ENCODE measurements around the gene TDRD9.

Gene TDRD9

GRCh38 chr14:104066719-104067295 lies 138.6 kb downstream of the TDRD9 start:
- DNase-seq (ENCODE audit: low read depth in 2 of 2) = no peak

- no peak for DNase-seq (ENCODE audit: low read depth in 2 of 2)
Observed at GRCh38 chr14:104069541-104069940, 141.3 kb downstream of the TDRD9 start.

GRCh38 chr14:104072586-104072985 lies 144.3 kb downstream of the TDRD9 start:
- no peak for DNase-seq (ENCODE audit: low read depth in 2 of 2)

GRCh38 chr14:104073764-104074163 lies 145.5 kb downstream of the TDRD9 start:
- no peak for DNase-seq (ENCODE audit: low read depth in 2 of 2)

- DNase-seq (ENCODE audit: low read depth in 2 of 2) = no peak
Observed at GRCh38 chr14:104075530-104076151, 147.4 kb downstream of the TDRD9 start.

GRCh38 chr14:104076743-104077142 lies 148.5 kb downstream of the TDRD9 start:
- DNase-seq (ENCODE audit: low read depth in 2 of 2) = no peak

- peak; percentile 72 to 74 for DNase-seq (ENCODE audit: low read depth in 2 of 2)
Observed at GRCh38 chr14:104078031-104078455, 149.8 kb downstream of the TDRD9 start.

GRCh38 chr14:104080376-104081260 lies 152.4 kb downstream of the TDRD9 start:
- DNase-seq (ENCODE audit: low read depth in 2 of 2) = no peak

- DNase-seq (ENCODE audit: low read depth in 2 of 2) = no peak
Observed at GRCh38 chr14:104081261-104081835, 153.1 kb downstream of the TDRD9 start.

- DNase-seq (ENCODE audit: low read depth in 2 of 2) = no peak
Observed at GRCh38 chr14:104081951-104082464, 153.8 kb downstream of the TDRD9 start.

- no peak for DNase-seq (ENCODE audit: low read depth in 2 of 2)
Observed at GRCh38 chr14:104082807-104083206, 154.6 kb downstream of the TDRD9 start.

- no peak for DNase-seq (ENCODE audit: low read depth in 2 of 2)
Observed at GRCh38 chr14:104084251-104085002, 156.2 kb downstream of the TDRD9 start.

GRCh38 chr14:104085032-104085888 lies 157.0 kb downstream of the TDRD9 start, which contains the start of gene ASPG:
Gene ASPG, plus strand, starts transcription at chr14:104085700. Its CDS starts 71 bp downstream, at chr14:104085771.
- DNase-seq (ENCODE audit: low read depth in 2 of 2) = no peak

GRCh38 chr14:104085889-104086201 lies 157.6 kb downstream of the TDRD9 start:
- no peak for DNase-seq (ENCODE audit: low read depth in 2 of 2)

- DNase-seq (ENCODE audit: low read depth in 2 of 2) = no peak
Observed at GRCh38 chr14:104086210-104086660, 158.0 kb downstream of the TDRD9 start.

GRCh38 chr14:104086661-104087461 lies 158.6 kb downstream of the TDRD9 start:
- no peak for DNase-seq (ENCODE audit: low read depth in 2 of 2)

- DNase-seq (ENCODE audit: low read depth in 2 of 2) = no peak
Observed at GRCh38 chr14:104087505-104087904, 159.2 kb downstream of the TDRD9 start.

GRCh38 chr14:104087981-104088850 lies 160.0 kb downstream of the TDRD9 start:
- no peak for DNase-seq (ENCODE audit: low read depth in 2 of 2)
